ENCODE data around the gene EIF6. TPM values are rescaled to one million over a fixed set of nuclear protein-coding genes. Genes with fewer than 3 reads are reported as not detected.

Gene EIF6
- 222 and 261 TPM in 2 replicates for total RNA-seq

GRCh38 chr20:35284267-35284991 is at the start of gene EIF6:
Gene EIF6 (minus strand): TSS chr20:35284772. CDS start chr20:35284487, 285 bp downstream.

GRCh38 chr20:35291654-35292503 is 7.3 kb upstream of the EIF6 start, which contains the start of gene FAM83C:
Gene FAM83C (minus strand): TSS chr20:35292425. CDS start chr20:35292304, 121 bp downstream.

GRCh38 chr20:35277531-35278395 is 6.8 kb downstream of the EIF6 start, which contains the start of gene MMP24OS:
Gene MMP24OS (minus strand): TSS chr20:35278122. CDS start chr20:35277929, 193 bp downstream.

Other genes with a start within 250 kb of the EIF6 start
- gene TRPC4AP, start 192.0 kb downstream of the EIF6 start, total RNA-seq: 77.6 and 88.8 TPM in 2 replicates
- 35.5 and 40.4 TPM in 2 replicates for gene EDEM2, start 137.4 kb downstream of the EIF6 start, total RNA-seq
- gene PROCR, start 112.7 kb downstream of the EIF6 start, total RNA-seq: 79.9 and 89.7 TPM in 2 replicates
- gene MMP24, start 58.1 kb downstream of the EIF6 start, total RNA-seq: 0.53 and 0.86 TPM in 2 replicates
- 23.4 and 30.7 TPM in 2 replicates for gene MMP24OS, start 6.7 kb downstream of the EIF6 start, total RNA-seq
- gene FAM83C, start 7.7 kb upstream of the EIF6 start, total RNA-seq: not detected in 2 replicates
- gene UQCC1, start 127.2 kb upstream of the EIF6 start, total RNA-seq: 27.1 and 31.4 TPM in 2 replicates
- gene GDF5, start 153.5 kb upstream of the EIF6 start, total RNA-seq: 13.8 and 14.0 TPM in 2 replicates
- 28.0 and 28.2 TPM in 2 replicates for gene CEP250, start 170.8 kb upstream of the EIF6 start, total RNA-seq
- not detected in 2 replicates for gene C20orf173, start 244.9 kb upstream of the EIF6 start, total RNA-seq